Endothelial cell of umbilical vein (primary cell): ENCODE measurements around the gene JMJD7. TPM values are rescaled to one million over a fixed set of nuclear protein-coding genes. Genes with fewer than 3 reads are reported as not detected.

Experiments
- BruUV-seq: library from RNA; stranded (reverse); fragments of 400-500 nt; replicated peaks from 2 replicates; lab custom pipeline; 2021; lab: Mats Ljungman, UMichigan
- CTCF ChIA-PET: fragments of 300-600, 350-600 bp; sonication (Branson Sonifier 250); formaldehyde crosslinking; loops from one replicate; lab custom pipeline; 2021; ENCODE audit warnings: antibody characterized with exemption, inconsistent platforms; lab: Charles Lee
- POLR2A ChIA-PET: fragments of 300-600, 350-600 bp; sonication (Branson Sonifier 250); formaldehyde crosslinking; loops from one replicate; lab custom pipeline; 2021; ENCODE audit warnings: antibody characterized with exemption, inconsistent platforms; lab: Charles Lee
- DNase-seq: peaks from one replicate; pipeline ENCODE4 v3.0.0-alpha.2; 2011; ENCODE audit warnings: low read depth, low spot score
- FAIRE-seq: peaks from 2 replicates; lab custom pipeline; 2011; peaks lifted over from hg19 to GRCh38; lab: Jason Lieb, UNC
- H2AFZ ChIP-seq: 2 replicates; pipeline ENCODE4 v1.6.0; 2012; ENCODE audit warnings: low read depth, low read length, control low read depth, inconsistent platforms
- H3K27ac ChIP-seq: 2 replicates; pipeline ENCODE4 v1.5.1; 2011; ENCODE audit warnings: low read depth, mild to moderate bottlenecking, control low read depth, low read length, moderate library complexity; ENCODE audit not compliant: insufficient read depth
- H3K27me3 ChIP-seq, 2 experiments: 2 replicates each; pipeline versions ENCODE4 v1.6.0 to v1.6.1; 2011; ENCODE audit warnings: low read length in 2 of 2, mixed read lengths in 1 of 2; ENCODE audit not compliant: control insufficient read depth in 2 of 2, insufficient read depth in 2 of 2
- H3K36me3 ChIP-seq, 2 experiments: 2 replicates in 1 of 2; 3 replicates in 1 of 2; pipeline ENCODE4 v1.5.1; 2011; ENCODE audit warnings: low read length in 2 of 2, mild to moderate bottlenecking in 1 of 2, moderate library complexity in 1 of 2; ENCODE audit not compliant: control insufficient read depth in 2 of 2, insufficient read depth in 2 of 2; ENCODE audit errors: extremely low read depth in 1 of 2
- H3K4me1 ChIP-seq: 3 replicates; pipeline ENCODE4 v1.5.1; 2011; ENCODE audit warnings: mild to moderate bottlenecking, low read length; ENCODE audit not compliant: control insufficient read depth, insufficient read depth; ENCODE audit errors: extremely low read depth
- H3K4me2 ChIP-seq: 2 replicates; pipeline ENCODE4 v1.6.1; 2011; ENCODE audit warnings: low read length, control low read depth, mixed read lengths; ENCODE audit not compliant: insufficient read depth
- H3K4me3 ChIP-seq, 3 experiments: fragments of 200-600 bp in 1 of 3; sonication (generic), shearing (Covaris generic) in 1 of 3; replicated peaks in 1 of 3; 2 replicates each; pipeline ENCODE4 v1.5.1; 2011 to 2016; ENCODE audit warnings: control low read depth in 3 of 3, low read length in 3 of 3, mild to moderate bottlenecking in 2 of 3, inconsistent platforms in 1 of 3, low read depth in 1 of 3, moderate library complexity in 1 of 3; ENCODE audit not compliant: insufficient read depth in 1 of 3
- H3K79me2 ChIP-seq: 2 replicates; pipeline ENCODE4 v1.6.0; 2012; ENCODE audit warnings: low read length, inconsistent platforms; ENCODE audit not compliant: control insufficient read depth, insufficient read depth
- H3K9ac ChIP-seq: replicated peaks from 2 replicates; pipeline ENCODE3; 2011; ENCODE audit warnings: low read length, control low read depth; ENCODE audit not compliant: insufficient read depth; ENCODE audit errors: extremely low read depth
- H3K9me1 ChIP-seq: replicated peaks from 3 replicates; pipeline ENCODE4 v1.6.0; 2011; ENCODE audit warnings: mild to moderate bottlenecking, low read length; ENCODE audit not compliant: control insufficient read depth, insufficient read depth; ENCODE audit errors: extremely low read depth
- H3K9me3 ChIP-seq: replicated peaks from 2 replicates; pipeline ENCODE4 v1.5.1; 2012; ENCODE audit warnings: low read length, inconsistent platforms; ENCODE audit not compliant: control insufficient read depth, insufficient read depth
- H4K20me1 ChIP-seq: replicated peaks from 2 replicates; pipeline ENCODE3; 2011; ENCODE audit warnings: mild to moderate bottlenecking, low read length; ENCODE audit not compliant: control insufficient read depth, insufficient read depth; ENCODE audit errors: extremely low read depth
- CTCF ChIP-seq, 2 donors: IDR thresholded peaks; 1 replicate in 1 of 2; 2 replicates in 1 of 2; pipeline ENCODE4 v1.5.1; 2011; ENCODE audit warnings: low read length in 2 of 2, mild to moderate bottlenecking in 2 of 2, moderate library complexity in 2 of 2, control low read depth in 1 of 2, inconsistent platforms in 1 of 2, low read depth in 1 of 2; ENCODE audit not compliant: insufficient read depth in 1 of 2; ENCODE audit errors: extremely low read depth in 1 of 2
- EZH2 ChIP-seq: IDR thresholded peaks from 2 replicates; pipeline ENCODE4 v1.6.1; 2012; ENCODE audit warnings: borderline replicate concordance, low read depth, mild to moderate bottlenecking, moderate library complexity, low read length, inconsistent platforms; ENCODE audit not compliant: severe bottlenecking
- FOS ChIP-seq: IDR thresholded peaks from 2 replicates; pipeline ENCODE4 v1.6.1; 2011; ENCODE audit warnings: mild to moderate bottlenecking, low read length, moderate library complexity, borderline replicate concordance; ENCODE audit not compliant: insufficient read depth
- GATA2 ChIP-seq: IDR thresholded peaks from 2 replicates; pipeline ENCODE4 v1.7.0; 2011; ENCODE audit warnings: low read depth, mild to moderate bottlenecking, moderate library complexity, mixed read lengths, low read length; ENCODE audit not compliant: insufficient read length, insufficient read depth
- JUN ChIP-seq: IDR thresholded peaks from 2 replicates; pipeline ENCODE4 v1.6.1; 2011; ENCODE audit warnings: borderline replicate concordance, low read depth; ENCODE audit not compliant: insufficient read length, insufficient read depth
- MAX ChIP-seq: IDR thresholded peaks from 2 replicates; pipeline ENCODE4 v1.6.1; 2011; ENCODE audit not compliant: insufficient read depth, insufficient read length
- MYC ChIP-seq: IDR thresholded peaks from one replicate; pipeline ENCODE4 v1.6.1; 2011; ENCODE audit warnings: mild to moderate bottlenecking, low read depth, low read length
- POLR2A ChIP-seq: IDR thresholded peaks from 2 replicates; pipeline ENCODE4 v1.6.1; 2012; ENCODE audit warnings: low read depth, mild to moderate bottlenecking, control low read depth, low read length
- POLR2AphosphoS5 ChIP-seq: IDR thresholded peaks from 2 replicates; pipeline ENCODE4 v1.6.1; 2012; ENCODE audit warnings: low read depth, mild to moderate bottlenecking, control low read depth, low read length, moderate library complexity; ENCODE audit not compliant: insufficient read depth
- dilution Hi-C: fragments of 300-500 bp; cut with MboI; formaldehyde crosslinking; loops from one replicate; pipeline ENCODE4 v1.15.0; 2019; ENCODE audit warnings: low sequenced_read_pairs; ENCODE audit not compliant: extremely low pct_ligation_motif_present
- intact Hi-C: fragments of 100-400 bp; cut with micrococcal nuclease; formaldehyde crosslinking; loops from one replicate; pipeline ENCODE4 v1.10.0; 2022
- polyA plus RNA-seq, 4 experiments: library from polyadenylated mRNA; depleted of rRNA in 3 of 4; stranded (reverse) in 3 of 4; unstranded in 1 of 4; fragments of >200 nt; gene quantifications; 2 replicates each; pipeline versions ENCODE4 v1.2.1 to v1.2.3, GENCODE V29; 2011 to 2012; ENCODE audit warnings: missing spikeins in 1 of 4
- total RNA-seq: library from RNA; stranded (reverse); gene quantifications from 2 replicates; pipeline ENCODE4 v1.2.3, GENCODE V29; 2021

Gene JMJD7
- total and polyA plus RNA-seq, 2 donors (not counting 3 experiments of a cell fraction or from before 2014, with no cell fraction given) = 7.3 to 11.4 TPM

DNA sequence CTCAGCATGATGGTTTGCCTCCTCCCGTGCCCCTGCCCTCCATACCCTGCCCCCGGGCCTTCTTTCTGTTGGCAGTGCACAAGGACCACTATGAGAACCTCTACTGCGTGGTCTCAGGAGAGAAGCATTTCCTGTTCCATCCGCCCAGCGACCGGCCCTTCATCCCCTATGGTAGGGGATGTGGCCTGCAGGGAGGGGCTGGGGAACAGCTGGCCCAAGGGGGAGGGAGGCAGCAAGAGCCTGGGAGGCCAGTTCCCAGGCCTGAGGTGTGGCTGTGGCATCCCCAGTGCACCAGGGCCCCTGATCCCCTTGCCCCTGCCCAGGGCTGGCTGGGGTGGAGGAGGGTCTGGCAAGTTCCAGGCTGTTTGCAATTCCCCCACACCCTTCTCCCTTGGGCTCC lies 8.2 kb downstream of the JMJD7 start:
- dilution Hi-C loops (no loop called here), intact Hi-C loops (no loop called here)
- Histone ChIP-seq H3K4me3 (no peak overlapping the region), H3K27me3 (no peaks in the 10 kb centered on the region), H3K4me1 (no peaks in the 10 kb centered on the region), H3K36me3 (peaks cover 0 to 6% of the 10 kb centered on the region in 2 experiments), H3K79me2 (no peaks in the 10 kb centered on the region), H3K27ac (no peak overlapping the region), H3K9me1 (no peaks in the 10 kb centered on the region), H3K4me2 (no peak overlapping the region), H2AFZ (no peak overlapping the region), H4K20me1 (no peaks in the 10 kb centered on the region), H3K9me3 (no peaks in the 10 kb centered on the region), H3K9ac (no peak overlapping the region)
- TF ChIP-seq GATA2 (no peak), CTCF (IDR thresholded peaks at IDR 0.05; ENCODE audit: extremely low read depth in 1 of 2, insufficient read depth in 1 of 2, low read depth in 1 of 2, low read length in 2 of 2) (no peak), EZH2 (no peak), POLR2AphosphoS5 (no peak), JUN (no peak), FOS (no peak), MYC (no peak), POLR2A (no peak), MAX (no peak)
- CTCF ChIA-PET = interaction anchor here (0.6 kb wide), 1 partner anchor 1792 kb away, joined by 3 read pairs; no protein-coding TSS in a partner anchor
- POLR2A ChIA-PET = no interaction called here
- DNase-seq (no peak), FAIRE-seq (no peak)
- BruUV-seq = no TSS peak
